Right lobe of liver (tissue), 6 donors: ENCODE results near the gene IP6K3. TPM values are rescaled to one million over a fixed set of nuclear protein-coding genes. Genes with fewer than 3 reads are reported as not detected.

Experiments
- ATAC-seq, 4 donors: fragments of 200-7000 bp; cut with Tn5 transposase; one replicate each; pipeline ENCODE4 v1.9.1; 2020; ENCODE audit warnings: mild to moderate bottlenecking in 4 of 4, moderate library complexity in 4 of 4
- DNase-seq, 3 donors: peaks; one replicate each; pipeline ENCODE4 v3.0.0-alpha.2; 2020
- H3K27ac ChIP-seq, 3 donors: fragments of 200-600 bp; one replicate each; pipeline ENCODE4 v1.8.0; 2022
- H3K27me3 ChIP-seq, 2 donors: fragments of 200-600 bp; one replicate each; pipeline ENCODE4 v1.8.0; 2022
- H3K36me3 ChIP-seq, 4 donors: fragments of 200-600 bp; sonication (generic) in 1 of 4; one replicate each; pipeline versions ENCODE4 v1.5.1 to v1.8.0; 2017 to 2022; ENCODE audit warnings: control low read depth in 1 of 4
- H3K4me1 ChIP-seq, 4 donors: fragments of 200-600 bp; sonication (generic) in 1 of 4; one replicate each; pipeline versions ENCODE4 v1.5.1 to v1.8.0; 2017 to 2022; ENCODE audit warnings: control low read depth in 1 of 4
- H3K4me3 ChIP-seq, 3 donors: fragments of 200-600 bp; one replicate each; pipeline ENCODE4 v1.8.0; 2022
- H3K9me3 ChIP-seq, 4 donors: fragments of 200-600 bp; sonication (generic) in 1 of 4; one replicate each; pipeline versions ENCODE4 v1.5.1 to v1.8.0; 2017 to 2022; ENCODE audit warnings: control low read depth in 1 of 4
- CTCF ChIP-seq, 4 donors: fragments of 200-600 bp in 3 of 4; fragments of 450-650 bp in 1 of 4; IDR thresholded peaks; one replicate each; pipeline versions ENCODE4 v1.5.1 to v1.8.0; 2016 to 2022; ENCODE audit warnings: antibody characterized with exemption in 4 of 4, mild to moderate bottlenecking in 2 of 4
- POLR2A ChIP-seq: fragments of 450-650 bp; IDR thresholded peaks from one replicate; pipeline ENCODE4 v1.6.1; 2017; ENCODE audit warnings: antibody characterized with exemption, mild to moderate bottlenecking
- WGBS: methylation state at CpG from one replicate; pipeline ENCODE4 v1.1.6; 2018; ENCODE audit warnings: low coverage, low lambda C conversion rate; ENCODE audit not compliant: insufficient coverage; ENCODE audit errors: missing lambda C conversion rate; 5-methylcytosine and 5-hydroxymethylcytosine counted together
- intact Hi-C, 2 donors: fragments of 100-400 bp; cut with DNase I; formaldehyde crosslinking; loops; one replicate each; pipeline versions ENCODE4 v1.11.2 to v1.14.1; 2022
- total RNA-seq, 6 experiments: library from RNA; depleted of rRNA in 2 of 6; stranded (reverse); fragments of >200 nt in 2 of 6; fragmentation: NEBNext Ultra II Directional in 3 of 6; extraction: Animal tissue kit (Norgen Biotek cat#: 25700) in 3 of 6; gene quantifications; one replicate each; pipeline versions ENCODE4 v1.1.0 to v1.2.4, GENCODE V29; 2016 to 2023
- donor health status: DM: no; HTN: yes; CAD: no.
- donor health status: DM: no; HTN: no; CAD: no.
- donor health status: DM: no; HTN: no; CAD: no.
- donor health status: DM: no; HTN: yes; CAD: no.
- donor health status: DM: no; HTN: yes; CAD: no.

The IP6K3 gene
- total RNA-seq, 6 experiments from 2014 or later = 4.8 to 28.0 (median 9.7) TPM

- H3K36me3 ChIP-seq = peaks cover 0 to 8% (median 0%) of the 10 kb centered on the region in 4 donors
- TF ChIP-seq POLR2A (no peak), CTCF (IDR thresholded peaks at IDR 0.05) (no peak)
- DNase-seq (no peak), ATAC-seq (no peak)
- H3K9me3 ChIP-seq = no peaks in the 10 kb centered on the region
- H3K4me3 ChIP-seq = no peak overlapping the region
- intact Hi-C loops = no loop called here
- H3K4me1 ChIP-seq = peaks cover 0 to 2% (median 0%) of the 10 kb centered on the region in 4 donors
- H3K27me3 ChIP-seq = no peaks in the 10 kb centered on the region
- WGBS = 84% methylated on average over 9 of the region's 9 CpGs
- no peak overlapping the region for H3K27ac ChIP-seq
These were observed 41.3 kb downstream of the IP6K3 start for GRCh38 chr6:33705268-33705885.

GRCh38 chr6:33704215-33705066 lies 42.3 kb downstream of the IP6K3 start:
- Histone ChIP-seq H3K36me3 (peaks cover 0 to 8% (median 0%) of the 10 kb centered on the region in 4 donors), H3K9me3 (no peaks in the 10 kb centered on the region), H3K27ac (no peak overlapping the region), H3K4me1 (no peaks in the 10 kb centered on the region), H3K27me3 (no peaks in the 10 kb centered on the region), H3K4me3 (no peak overlapping the region)
- TF ChIP-seq POLR2A (no peak), CTCF (IDR thresholded peaks at IDR 0.05) (no peak)
- ATAC-seq (peak in 3 of 4 donors; percentile 22 to 36 (median 34)), DNase-seq (no peak)
- WGBS = 77% methylated on average over 6 of the region's 11 CpGs
- intact Hi-C loops = no loop called here

- TF ChIP-seq CTCF (IDR thresholded peaks at IDR 0.05) (peak; percentile 34 to 50 (median 38)), POLR2A (no peak)
- peak in 3 of 4 donors; percentile 61 to 83 (median 79) for ATAC-seq
- no peak overlapping the region for H3K4me3 ChIP-seq
- H3K27ac ChIP-seq = no peak overlapping the region
- H3K27me3 ChIP-seq = no peaks in the 10 kb centered on the region
- no peaks in the 10 kb centered on the region for H3K4me1 ChIP-seq
- 100% methylated on average over 1 of the region's 1 CpG for WGBS
- no peak for DNase-seq
- H3K9me3 ChIP-seq = no peaks in the 10 kb centered on the region
- intact Hi-C loops = no loop called here
- H3K36me3 ChIP-seq = peaks cover 0 to 6% (median under 1%) of the 10 kb centered on the region in 4 donors
These were observed 44.2 kb downstream of the IP6K3 start for GRCh38 chr6:33702345-33702977.

- no peak for TF ChIP-seq POLR2A
- TF ChIP-seq CTCF (IDR thresholded peaks at IDR 0.05) = peak; percentile 21 to 49 (median 36)
- no peaks in the 10 kb centered on the region for H3K27me3 ChIP-seq
- DNase-seq = no peak
- no peak overlapping the region for H3K4me3 ChIP-seq
- no peak overlapping the region for H3K27ac ChIP-seq
- H3K4me1 ChIP-seq = peaks cover 0 to 2% (median 0%) of the 10 kb centered on the region in 4 donors
- intact Hi-C loops = no loop called here
- peak; percentile 24 to 56 (median 38) for ATAC-seq
- WGBS = 66% methylated on average over 6 of the region's 10 CpGs
- H3K36me3 ChIP-seq = peaks cover 0 to 6% (median 3%) of the 10 kb centered on the region in 4 donors
- H3K9me3 ChIP-seq = no peaks in the 10 kb centered on the region
These were observed 46.2 kb downstream of the IP6K3 start for GRCh38 chr6:33700391-33701050.
